Effector memory CD4-positive, alpha-beta T cell (primary cell): ENCODE results near the gene FAS.

Source experiments
- DNase-seq, 3 donors: peaks; one replicate each; pipeline ENCODE4 v3.0.0-alpha.2; 2020
- H3K27ac ChIP-seq: 2 replicates; pipeline ENCODE4 v1.7.0; 2013; ENCODE audit warnings: mild to moderate bottlenecking, low read length, moderate library complexity; ENCODE audit not compliant: insufficient read depth, poor library complexity, severe bottlenecking
- H3K27me3 ChIP-seq: replicated peaks from 2 replicates; pipeline ENCODE4 v1.7.0; 2013; ENCODE audit warnings: mild to moderate bottlenecking, low read length; ENCODE audit not compliant: insufficient read depth, control insufficient read depth, poor library complexity, severe bottlenecking
- H3K36me3 ChIP-seq: 2 replicates; pipeline ENCODE4 v1.7.0; 2013; ENCODE audit warnings: mild to moderate bottlenecking, low read length, moderate library complexity; ENCODE audit not compliant: control insufficient read depth, insufficient read depth
- H3K4me1 ChIP-seq: 2 replicates; pipeline ENCODE4 v1.7.0; 2013; ENCODE audit warnings: low read length, mild to moderate bottlenecking; ENCODE audit not compliant: control insufficient read depth, insufficient read depth, poor library complexity, severe bottlenecking
- H3K4me3 ChIP-seq: 2 replicates; pipeline ENCODE4 v1.7.0; 2013; ENCODE audit warnings: low read length, low read depth, mild to moderate bottlenecking; ENCODE audit not compliant: insufficient read depth, poor library complexity, severe bottlenecking
- H3K9me3 ChIP-seq: 2 replicates; pipeline ENCODE4 v1.7.0; 2013; ENCODE audit warnings: mild to moderate bottlenecking, low read length, moderate library complexity; ENCODE audit not compliant: control insufficient read depth
- total RNA-seq, 3 donors: gene quantifications; one replicate each; lab custom pipeline; 2026; lab: John Stamatoyannopoulos, UW

FAS gene
- 87.3 to 186 (median 144) reads per million in 3 donors for total RNA-seq

DNA sequence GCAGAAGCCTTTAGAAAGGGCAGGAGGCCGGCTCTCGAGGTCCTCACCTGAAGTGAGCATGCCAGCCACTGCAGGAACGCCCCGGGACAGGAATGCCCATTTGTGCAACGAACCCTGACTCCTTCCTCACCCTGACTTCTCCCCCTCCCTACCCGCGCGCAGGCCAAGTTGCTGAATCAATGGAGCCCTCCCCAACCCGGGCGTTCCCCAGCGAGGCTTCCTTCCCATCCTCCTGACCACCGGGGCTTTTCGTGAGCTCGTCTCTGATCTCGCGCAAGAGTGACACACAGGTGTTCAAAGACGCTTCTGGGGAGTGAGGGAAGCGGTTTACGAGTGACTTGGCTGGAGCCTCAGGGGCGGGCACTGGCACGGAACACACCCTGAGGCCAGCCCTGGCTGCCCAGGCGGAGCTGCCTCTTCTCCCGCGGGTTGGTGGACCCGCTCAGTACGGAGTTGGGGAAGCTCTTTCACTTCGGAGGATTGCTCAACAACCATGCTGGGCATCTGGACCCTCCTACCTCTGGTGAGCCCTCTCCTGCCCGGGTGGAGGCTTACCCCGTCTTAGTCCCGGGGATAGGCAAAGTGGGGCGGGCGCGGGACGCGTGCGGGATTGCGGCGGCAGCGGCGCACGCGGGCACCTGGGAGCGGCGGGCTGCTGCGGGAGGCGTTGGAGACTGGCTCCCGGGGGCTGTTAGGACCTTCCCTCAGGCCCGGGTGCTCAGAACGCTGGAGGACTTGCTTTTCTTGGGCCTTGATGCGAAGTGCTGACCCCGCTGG is at the start of gene FAS:
FAS (plus strand) TSS at position 415 of the 777 bp plus-strand sequence; CDS start at position 494, 79 bp downstream.
- Histone ChIP-seq H3K9me3 (no peaks in the 10 kb centered on the region), H3K36me3 (no peaks in the 10 kb centered on the region), H3K27me3 (no peaks in the 10 kb centered on the region), H3K27ac (peak within 1 kb of the TSS; percentile 99), H3K4me3 (peak within 1 kb of the TSS; percentile 98), H3K4me1 (peaks cover 42% of the 10 kb centered on the region)
- peak; percentile 79 to 86 (median 84) for DNase-seq

DNA sequence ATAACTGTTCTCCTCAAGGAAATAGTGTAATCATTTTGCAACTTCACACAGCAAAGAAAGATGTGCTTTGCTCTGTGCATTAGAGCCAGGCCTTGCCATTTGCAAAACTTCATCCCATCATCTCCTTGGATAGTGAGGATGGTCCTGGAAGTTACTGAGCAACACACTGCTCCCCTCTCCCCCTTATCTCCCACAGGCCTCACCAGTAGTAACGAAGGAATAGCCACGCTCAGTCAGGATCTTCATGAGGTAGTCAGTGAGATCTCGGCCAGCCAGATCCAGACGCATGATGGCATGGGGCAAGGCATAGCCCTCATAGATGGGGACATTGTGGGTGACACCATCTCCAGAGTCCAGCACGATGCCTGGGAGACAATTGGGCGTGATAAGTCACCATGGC is 49.6 kb upstream of the FAS start:
- Histone ChIP-seq H3K4me3 (no peak overlapping the region), H3K27me3 (no peaks in the 10 kb centered on the region), H3K9me3 (no peaks in the 10 kb centered on the region), H3K36me3 (no peaks in the 10 kb centered on the region), H3K4me1 (no peaks in the 10 kb centered on the region), H3K27ac (no peak overlapping the region)
- DNase-seq = no peak

DNA sequence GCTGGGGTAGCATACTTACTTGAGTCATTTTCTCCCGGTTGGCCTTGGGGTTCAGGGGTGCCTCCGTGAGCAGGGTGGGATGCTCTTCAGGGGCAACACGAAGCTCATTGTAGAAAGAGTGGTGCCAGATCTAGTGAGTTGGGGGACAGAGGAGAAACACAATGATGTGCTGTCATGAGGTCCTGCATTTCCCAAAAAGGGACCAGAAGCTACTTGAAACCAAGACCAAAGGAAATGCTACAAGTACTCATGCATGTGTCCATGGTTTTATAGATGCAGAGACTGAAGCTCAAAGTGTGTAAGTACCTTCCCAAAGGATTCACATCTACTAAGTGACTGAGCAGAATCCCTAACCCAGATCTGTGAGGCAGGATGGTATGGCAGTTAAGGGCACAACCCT is 46.8 kb upstream of the FAS start:
- H3K27me3 ChIP-seq = no peaks in the 10 kb centered on the region
- H3K27ac ChIP-seq = no peak overlapping the region
- H3K4me3 ChIP-seq = no peak overlapping the region
- no peak for DNase-seq
- no peaks in the 10 kb centered on the region for H3K4me1 ChIP-seq
- no peaks in the 10 kb centered on the region for H3K9me3 ChIP-seq
- no peaks in the 10 kb centered on the region for H3K36me3 ChIP-seq

DNA sequence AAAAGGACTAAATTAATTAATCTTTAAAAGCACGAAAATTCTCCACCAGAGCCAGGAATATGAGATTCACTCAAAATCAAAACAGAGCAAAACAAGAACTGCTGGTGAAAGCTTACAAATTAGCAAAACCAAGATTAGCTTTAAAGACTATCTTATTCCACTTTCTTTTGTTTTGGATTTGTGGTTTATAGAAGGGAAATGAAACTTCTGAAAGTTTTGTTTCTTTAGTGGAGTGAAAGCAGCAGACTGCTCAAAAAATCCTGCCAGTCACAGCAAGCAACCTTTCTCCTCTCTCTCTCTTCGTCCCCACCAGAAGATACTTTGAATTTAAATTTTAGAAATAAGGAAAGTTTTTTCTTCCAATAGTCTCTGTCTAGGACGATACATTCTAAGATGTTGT is 45.8 kb upstream of the FAS start:
- Histone ChIP-seq H3K27ac (no peak overlapping the region), H3K9me3 (no peaks in the 10 kb centered on the region), H3K4me3 (no peak overlapping the region), H3K4me1 (no peaks in the 10 kb centered on the region), H3K27me3 (no peaks in the 10 kb centered on the region), H3K36me3 (no peaks in the 10 kb centered on the region)
- no peak for DNase-seq

DNA sequence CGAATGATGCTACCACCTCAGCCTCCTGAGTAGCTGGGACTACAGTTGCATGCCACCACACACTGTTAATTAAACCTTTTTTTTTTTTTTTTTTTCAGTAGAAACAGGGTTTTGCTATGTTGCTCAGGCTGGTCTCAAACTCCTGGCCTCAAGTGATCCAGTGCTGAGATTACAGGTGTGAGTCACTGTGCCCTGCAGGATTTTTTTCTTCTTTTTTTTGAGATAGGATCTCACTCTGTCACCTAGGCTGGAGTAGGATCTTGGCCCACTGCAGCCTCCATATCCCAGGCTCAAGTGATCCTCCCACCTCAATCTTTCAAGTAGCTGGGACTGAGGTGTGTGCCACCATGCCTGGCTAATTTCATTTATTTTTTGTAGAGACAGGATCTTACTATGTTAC is 44.4 kb upstream of the FAS start:
- no peak for DNase-seq
- Histone ChIP-seq H3K4me3 (no peak overlapping the region), H3K36me3 (no peaks in the 10 kb centered on the region), H3K27me3 (no peaks in the 10 kb centered on the region), H3K9me3 (no peaks in the 10 kb centered on the region), H3K4me1 (no peaks in the 10 kb centered on the region), H3K27ac (no peak overlapping the region)

DNA sequence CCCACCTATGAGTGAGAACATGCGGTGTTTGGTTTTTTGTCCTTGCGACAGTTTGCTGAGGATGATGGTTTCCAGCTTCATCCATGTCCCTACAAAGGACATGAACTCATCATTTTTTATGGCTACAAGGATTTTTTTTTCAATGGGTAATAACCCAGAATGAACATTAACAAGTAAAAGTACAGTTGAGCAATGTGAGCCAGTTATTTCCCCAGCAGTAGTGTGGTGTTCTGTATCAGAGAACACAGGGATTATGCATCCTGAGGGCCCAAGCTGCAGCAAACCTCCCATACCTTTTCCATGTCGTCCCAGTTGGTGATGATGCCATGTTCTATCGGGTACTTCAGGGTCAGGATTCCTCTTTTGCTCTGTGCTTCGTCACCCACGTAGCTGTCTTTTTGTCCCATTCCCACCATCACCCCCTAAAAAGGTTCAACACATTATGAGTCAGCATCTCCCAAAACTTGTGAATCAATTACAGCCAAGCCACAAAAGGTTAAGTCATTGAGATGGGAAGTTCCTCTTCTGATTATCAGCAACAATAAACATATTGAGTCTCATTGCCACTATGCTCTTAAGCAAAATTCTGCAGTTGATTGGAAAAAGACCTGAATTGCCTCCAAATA is 43.5 kb upstream of the FAS start:
- no peak for DNase-seq
- Histone ChIP-seq H3K27ac (no peak overlapping the region), H3K36me3 (no peaks in the 10 kb centered on the region), H3K27me3 (no peaks in the 10 kb centered on the region), H3K4me3 (no peak overlapping the region), H3K4me1 (no peaks in the 10 kb centered on the region), H3K9me3 (no peaks in the 10 kb centered on the region)

DNA sequence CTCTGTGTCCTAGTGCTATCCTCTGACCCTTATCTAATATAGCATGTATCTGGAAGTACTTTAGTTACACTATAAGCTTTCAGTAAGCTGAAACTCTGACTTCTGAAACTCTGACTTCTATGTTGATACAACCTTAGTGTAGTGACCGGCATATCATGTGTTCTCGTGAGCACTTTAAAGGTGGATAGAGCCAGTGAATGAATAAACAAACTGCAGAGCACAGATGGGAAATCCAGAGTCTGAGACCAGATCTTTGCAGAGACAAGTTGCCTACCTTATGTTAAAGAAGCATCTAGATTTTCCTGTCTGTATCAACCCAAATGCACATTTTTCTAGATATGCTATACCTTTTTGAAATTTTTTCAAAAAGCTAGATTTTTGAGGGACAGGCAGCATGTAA is 41.5 kb upstream of the FAS start:
- Histone ChIP-seq H3K27me3 (no peaks in the 10 kb centered on the region), H3K4me1 (no peaks in the 10 kb centered on the region), H3K4me3 (no peak overlapping the region), H3K27ac (no peak overlapping the region), H3K36me3 (no peaks in the 10 kb centered on the region), H3K9me3 (no peaks in the 10 kb centered on the region)
- DNase-seq = no peak

DNA sequence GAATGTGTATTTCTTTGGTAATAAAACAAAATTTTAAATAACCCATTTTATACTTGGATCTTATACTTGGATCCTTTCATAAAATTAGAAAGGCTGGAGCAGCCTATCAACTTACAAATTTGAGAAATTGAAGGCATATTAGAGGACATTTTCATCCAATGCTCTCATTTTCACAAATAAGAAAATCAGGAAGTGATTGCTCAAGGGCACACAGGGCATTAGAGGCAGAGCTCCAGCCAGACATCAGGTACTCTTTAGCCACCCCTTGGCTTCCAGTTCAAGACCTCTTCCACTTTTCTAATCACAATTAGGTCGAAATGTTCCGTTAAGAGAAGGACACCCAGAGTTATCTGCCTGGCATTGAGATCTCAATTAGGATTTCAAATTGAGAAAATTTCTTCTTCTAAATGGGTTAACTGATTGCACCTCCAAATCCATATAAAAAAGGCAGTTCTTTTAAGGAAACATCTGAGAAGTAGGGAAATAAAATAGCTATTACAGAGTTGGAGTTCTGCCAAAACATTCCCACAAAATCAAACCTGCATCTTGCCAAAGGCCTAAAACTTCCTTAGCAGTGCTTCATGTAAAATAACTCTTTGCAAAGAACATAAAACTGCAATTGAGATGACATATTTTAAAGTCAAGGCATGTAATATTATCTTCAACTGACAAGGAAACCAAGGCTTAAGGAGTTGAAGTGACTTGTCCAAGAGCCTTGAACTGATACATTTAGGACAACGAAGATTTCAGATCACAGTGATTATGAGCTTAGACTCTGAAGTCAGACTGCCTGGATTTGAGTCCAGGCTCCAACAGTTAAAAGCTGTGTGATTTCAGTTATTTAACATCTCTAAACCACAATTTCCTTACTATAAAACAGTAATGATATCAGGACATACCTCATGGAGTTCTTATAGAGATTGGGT is 40.4 kb upstream of the FAS start:
- no peak overlapping the region for H3K4me3 ChIP-seq
- H3K36me3 ChIP-seq = no peaks in the 10 kb centered on the region
- DNase-seq = no peak
- no peaks in the 10 kb centered on the region for H3K27me3 ChIP-seq
- H3K9me3 ChIP-seq = no peaks in the 10 kb centered on the region
- no peaks in the 10 kb centered on the region for H3K4me1 ChIP-seq
- no peak overlapping the region for H3K27ac ChIP-seq

DNA sequence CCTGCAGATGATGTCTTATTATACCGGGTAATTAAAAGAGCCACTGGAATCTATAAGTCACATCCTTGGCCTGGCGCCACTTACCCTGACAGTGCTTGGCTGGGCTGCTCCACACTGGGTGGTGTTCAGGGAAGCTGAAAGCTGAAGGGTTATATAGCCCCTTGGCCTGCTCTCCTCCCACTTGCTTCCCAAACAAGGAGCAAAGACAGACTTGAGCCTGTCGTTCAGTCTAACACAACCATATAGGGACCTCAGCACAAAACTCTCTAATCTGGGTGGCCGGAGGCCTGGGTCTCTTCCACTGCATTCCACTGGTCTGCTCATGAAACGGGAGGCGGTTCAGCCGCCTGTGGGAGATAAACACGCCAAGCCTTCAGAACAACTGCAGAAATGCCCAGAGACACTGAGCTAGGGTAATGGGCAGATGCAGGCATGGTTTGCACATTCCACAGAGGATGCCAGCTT is 37.9 kb upstream of the FAS start, which contains the start of gene ACTA2:
ACTA2 (minus strand) TSS at position 127 of the 465 bp plus-strand sequence. CDS start 3,843 bp downstream, outside the sequence.
- DNase-seq = no peak

More for the DNA sequence above, 37.9 kb upstream of the FAS start, which contains the start of gene ACTA2:
- no peaks in the 10 kb centered on the region for H3K36me3 ChIP-seq
- H3K9me3 ChIP-seq = no peaks in the 10 kb centered on the region
- H3K27me3 ChIP-seq = no peaks in the 10 kb centered on the region
- no peaks in the 10 kb centered on the region for H3K4me1 ChIP-seq
- no peak within 1 kb of the TSS for H3K27ac ChIP-seq
- H3K4me3 ChIP-seq = no peak within 1 kb of the TSS
